ENCODE data around the gene ATXN1. TPM values are rescaled to one million over a fixed set of nuclear protein-coding genes. Genes with fewer than 3 reads are reported as not detected.
A peak's percentile ranks its signal among the peaks of the same experiment; 100 is the strongest.

The ATXN1 gene
- total RNA-seq, 2 donors from 2014 or later: 41.0 to 115 TPM

DNA sequence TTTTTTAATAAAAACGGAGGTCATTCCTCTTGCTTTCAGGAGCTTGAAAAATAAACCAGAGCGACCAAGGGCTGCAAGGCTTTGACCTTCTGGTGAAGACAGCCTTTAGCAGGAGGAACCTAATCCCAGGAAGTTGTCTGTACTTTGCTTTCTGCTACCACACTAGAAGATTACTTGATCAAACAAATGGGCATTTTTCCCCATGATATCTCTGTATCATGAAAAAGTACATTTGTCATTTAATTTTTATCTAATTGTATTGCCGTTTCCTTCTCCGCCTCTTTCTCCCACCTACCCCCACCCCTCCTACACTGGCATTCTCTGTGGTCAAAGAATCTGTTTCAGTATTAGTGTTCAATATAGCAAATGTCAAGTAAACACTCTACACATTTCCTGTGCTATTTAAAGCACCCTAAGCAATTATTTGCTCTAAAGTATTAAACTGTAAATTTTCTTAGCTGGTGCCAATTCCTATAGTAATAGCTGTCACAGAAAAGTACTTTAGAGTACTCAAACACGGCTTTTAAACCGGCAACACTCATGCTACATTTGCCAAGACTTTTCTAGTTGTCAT is 29.7 kb downstream of the ATXN1 start:
- Mint-ChIP-seq H3K9me3 (no peaks in the 10 kb centered on the region), H3K36me3 (ENCODE audit: low read depth) (peaks cover 60% of the 10 kb centered on the region), H3K27me3 (no peaks in the 10 kb centered on the region), H3K4me3 (peak overlapping the region; percentile 68), H3K4me1 (peaks cover 52% of the 10 kb centered on the region), H3K27ac (peak overlapping the region; percentile 79)
- ATAC-seq (replicated peaks): peak; percentile 54

DNA sequence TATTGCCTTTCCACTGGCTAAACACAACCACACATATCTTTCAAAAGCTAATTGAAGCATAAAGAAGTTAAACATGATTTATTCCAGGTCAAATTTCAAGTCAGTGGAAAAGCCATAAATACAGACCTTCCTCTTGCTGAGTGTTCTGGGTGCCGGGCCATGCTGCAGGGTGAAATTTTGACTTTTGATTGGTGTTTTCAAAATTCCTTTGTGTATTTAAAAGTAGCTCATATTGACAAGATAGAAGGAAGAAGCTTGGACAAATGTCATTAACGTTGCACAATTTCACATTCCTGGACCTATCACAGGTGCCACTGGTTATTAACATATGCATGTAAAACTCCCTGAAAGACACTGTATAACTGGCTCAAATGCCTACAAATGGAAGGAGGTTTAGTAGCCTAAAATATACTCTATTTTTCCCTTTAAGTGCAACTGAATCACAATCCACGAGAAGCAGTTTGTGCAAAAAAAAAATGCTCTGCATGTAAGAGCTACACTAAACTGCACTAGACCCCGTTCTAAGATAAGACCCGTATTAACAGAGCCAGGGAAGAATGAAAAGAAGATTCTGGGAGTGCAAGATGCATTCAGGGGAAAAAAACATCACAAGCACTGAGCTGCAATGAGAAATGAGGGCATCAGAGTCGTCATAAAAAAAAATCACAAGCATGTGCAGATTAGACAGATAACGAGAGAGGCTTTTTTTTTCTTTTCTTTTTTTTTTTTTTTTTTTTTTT is 30.4 kb downstream of the ATXN1 start:
- Mint-ChIP-seq H3K4me1 (peaks cover 54% of the 10 kb centered on the region), H3K9me3 (no peaks in the 10 kb centered on the region), H3K27me3 (no peaks in the 10 kb centered on the region), H3K4me3 (peak overlapping the region; percentile 68), H3K36me3 (ENCODE audit: low read depth) (peaks cover 59% of the 10 kb centered on the region), H3K27ac (peak overlapping the region; percentile 79)
- no peak for ATAC-seq (replicated peaks)

DNA sequence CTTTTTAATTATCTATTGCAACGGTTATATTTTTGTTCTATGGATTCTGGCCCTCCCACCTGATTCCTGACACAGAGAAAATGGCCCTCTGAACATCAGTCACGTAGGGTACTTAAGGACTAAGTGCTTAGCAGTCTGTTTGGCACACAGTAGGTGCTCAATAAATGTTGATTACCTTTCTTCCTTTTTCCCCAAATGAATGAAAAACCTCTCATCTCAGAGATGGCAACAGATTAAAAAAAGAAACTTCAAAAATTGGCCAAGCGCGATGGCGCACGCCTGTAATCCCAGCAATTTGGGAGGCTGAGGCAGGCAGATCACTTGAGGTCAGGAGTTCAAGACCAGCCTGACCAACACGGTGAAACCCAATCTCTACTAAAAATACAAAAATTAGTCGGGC is 31.5 kb downstream of the ATXN1 start:
- Mint-ChIP-seq H3K36me3 (ENCODE audit: low read depth) (peaks cover 57% of the 10 kb centered on the region), H3K4me1 (peaks cover 62% of the 10 kb centered on the region), H3K27me3 (no peaks in the 10 kb centered on the region), H3K9me3 (no peaks in the 10 kb centered on the region), H3K27ac (peak overlapping the region; percentile 81), H3K4me3 (peak overlapping the region; percentile 56)
- ATAC-seq (replicated peaks): no peak

DNA sequence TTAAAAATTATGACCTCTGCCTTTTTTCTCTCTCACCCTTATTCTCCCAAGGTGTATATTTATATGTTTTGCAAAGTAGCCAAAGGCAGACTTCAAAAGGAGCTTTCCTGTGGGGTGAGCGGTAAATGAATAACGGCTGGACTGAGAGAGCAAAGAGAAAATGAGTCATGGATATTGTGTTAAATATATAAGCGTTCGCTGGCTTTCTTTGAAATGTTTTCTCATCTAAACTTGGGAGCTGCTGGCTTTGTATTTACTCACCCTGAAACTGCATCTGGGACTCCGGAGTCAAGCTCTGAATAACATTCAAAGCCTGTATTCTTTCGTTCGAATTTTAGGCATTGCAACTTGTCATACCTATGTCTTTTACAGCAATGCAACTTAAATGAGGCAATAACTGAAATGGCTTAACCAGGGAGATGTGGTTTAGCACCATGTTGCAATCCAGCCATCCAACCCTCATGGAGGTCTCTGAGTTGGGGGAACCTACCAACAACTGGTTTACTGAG is 32.0 kb downstream of the ATXN1 start:
- no peaks in the 10 kb centered on the region for H3K27me3 Mint-ChIP-seq
- ATAC-seq (replicated peaks): peak; percentile 83
- peaks cover 63% of the 10 kb centered on the region for H3K4me1 Mint-ChIP-seq
- peak overlapping the region; percentile 56 for H3K4me3 Mint-ChIP-seq
- peaks cover 52% of the 10 kb centered on the region for H3K36me3 Mint-ChIP-seq (ENCODE audit: low read depth)
- H3K27ac Mint-ChIP-seq: peak overlapping the region; percentile 81
- H3K9me3 Mint-ChIP-seq: no peaks in the 10 kb centered on the region

DNA sequence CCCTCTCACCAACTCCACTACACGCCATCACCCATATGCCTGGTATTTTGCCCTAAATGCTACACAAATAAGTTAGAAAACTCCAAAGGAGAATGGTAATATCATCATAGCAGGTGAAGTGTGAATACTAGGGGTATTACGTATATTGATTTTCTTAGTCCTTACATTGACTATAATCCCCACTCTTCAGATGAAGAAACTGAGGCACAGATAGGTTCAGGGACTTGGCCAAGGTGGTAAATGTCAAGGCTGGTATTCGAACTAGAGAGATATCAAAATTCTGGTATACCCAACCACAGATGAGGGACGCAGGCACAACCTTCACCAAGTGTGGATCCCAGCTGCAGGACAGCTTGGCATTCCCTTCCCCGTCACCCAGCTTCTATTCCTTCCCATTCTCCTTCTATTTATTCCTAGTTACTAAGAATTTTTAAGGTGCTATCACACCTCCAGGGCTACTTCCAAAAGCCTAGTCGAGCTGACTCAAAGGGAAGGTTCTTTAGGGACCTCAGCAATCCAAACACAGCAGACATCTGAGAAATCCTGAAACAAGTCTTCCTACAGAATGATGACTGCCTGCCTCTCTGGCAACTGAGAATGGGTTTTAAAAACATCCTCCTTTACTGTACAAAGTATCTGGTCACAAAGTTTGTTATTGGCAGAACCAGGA is 32.6 kb downstream of the ATXN1 start:
- Mint-ChIP-seq H3K27me3 (no peaks in the 10 kb centered on the region), H3K36me3 (ENCODE audit: low read depth) (peaks cover 46% of the 10 kb centered on the region), H3K27ac (peak overlapping the region; percentile 81), H3K4me1 (peaks cover 64% of the 10 kb centered on the region), H3K9me3 (no peaks in the 10 kb centered on the region), H3K4me3 (peak overlapping the region; percentile 56)
- peak; percentile 46 for ATAC-seq (replicated peaks)

DNA sequence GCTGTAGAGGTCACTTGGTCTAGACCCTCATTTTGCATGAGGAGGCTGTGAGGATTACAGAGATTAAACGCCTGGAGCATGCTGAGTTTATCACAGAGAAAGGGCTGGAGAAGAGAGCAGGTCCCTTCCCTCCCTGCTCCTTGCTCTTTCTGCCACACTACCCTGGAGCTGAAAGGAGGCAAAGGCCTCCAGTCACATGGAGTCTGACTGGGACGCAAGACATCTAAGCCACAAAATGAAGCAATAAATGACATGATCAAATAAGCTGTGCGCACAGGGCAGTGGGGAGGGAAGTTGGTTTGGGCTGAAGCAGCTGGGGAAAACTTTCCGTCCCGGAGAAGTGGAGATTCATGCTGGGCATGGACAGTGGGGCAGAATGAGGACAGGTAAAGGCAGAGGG is 33.3 kb downstream of the ATXN1 start:
- peaks cover 64% of the 10 kb centered on the region for H3K4me1 Mint-ChIP-seq
- H3K27me3 Mint-ChIP-seq: no peaks in the 10 kb centered on the region
- peaks cover 44% of the 10 kb centered on the region for H3K36me3 Mint-ChIP-seq (ENCODE audit: low read depth)
- no peak overlapping the region for H3K27ac Mint-ChIP-seq
- peak overlapping the region; percentile 56 for H3K4me3 Mint-ChIP-seq
- H3K9me3 Mint-ChIP-seq: no peaks in the 10 kb centered on the region
- ATAC-seq (replicated peaks): no peak

DNA sequence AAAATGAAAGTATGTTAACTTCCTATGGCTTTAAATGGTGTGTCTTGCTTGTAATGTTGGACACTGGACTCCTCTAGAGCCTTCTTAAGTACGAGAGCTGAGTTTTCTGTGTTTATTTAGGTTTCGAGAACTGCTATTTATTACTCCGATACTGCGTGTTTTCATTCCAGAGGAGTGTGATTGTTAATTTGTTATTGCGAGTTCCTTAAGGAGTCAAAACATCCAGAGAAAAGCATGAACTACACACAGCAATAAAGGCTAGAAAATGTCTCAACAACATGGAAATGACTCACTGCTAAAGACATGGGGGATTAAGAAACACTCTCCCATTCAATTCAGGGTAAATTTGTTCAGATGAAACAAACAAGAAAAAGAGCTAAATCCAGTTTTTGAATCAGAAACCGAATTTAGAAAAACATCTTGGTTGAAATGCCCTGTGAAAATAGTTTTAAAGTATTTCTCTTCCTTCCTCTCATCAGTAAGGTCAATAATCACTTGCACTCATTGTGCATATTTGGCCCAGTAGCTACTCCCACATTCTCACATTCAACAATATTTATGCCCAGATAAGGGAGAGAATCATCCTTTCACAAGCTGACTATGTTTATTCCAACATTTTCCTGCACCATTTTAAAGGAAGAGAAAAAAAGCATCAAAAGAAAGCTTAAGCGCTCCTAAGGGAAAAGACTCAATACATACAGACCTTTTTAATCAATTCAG is 36.0 kb downstream of the ATXN1 start:
- peaks cover 39% of the 10 kb centered on the region for H3K4me1 Mint-ChIP-seq
- ATAC-seq (replicated peaks): no peak
- no peak overlapping the region for H3K4me3 Mint-ChIP-seq
- no peak overlapping the region for H3K27ac Mint-ChIP-seq
- H3K9me3 Mint-ChIP-seq: no peaks in the 10 kb centered on the region
- H3K36me3 Mint-ChIP-seq (ENCODE audit: low read depth): peaks cover 34% of the 10 kb centered on the region
- no peaks in the 10 kb centered on the region for H3K27me3 Mint-ChIP-seq

DNA sequence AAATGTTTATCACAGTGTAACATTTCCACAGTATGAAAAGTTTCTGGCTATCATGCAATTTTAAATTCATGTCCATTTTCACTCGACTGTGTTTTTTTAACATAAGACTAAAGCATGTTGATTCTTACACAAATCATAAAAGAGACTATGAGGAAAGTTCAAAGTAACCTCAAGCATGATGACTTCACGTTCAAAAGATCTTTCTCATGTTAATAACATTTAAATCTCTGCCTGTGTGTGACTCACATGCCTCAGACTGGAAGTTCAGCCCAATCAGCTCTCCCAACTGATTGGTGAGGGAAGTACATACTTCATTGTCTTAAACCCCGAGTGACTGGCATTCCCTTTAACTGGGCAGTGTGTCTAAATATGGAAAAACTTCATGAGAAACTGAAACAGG is 37.4 kb downstream of the ATXN1 start:
- Mint-ChIP-seq H3K36me3 (ENCODE audit: low read depth) (peaks cover 34% of the 10 kb centered on the region), H3K4me3 (peak overlapping the region; percentile 35), H3K27ac (peak overlapping the region; percentile 15), H3K9me3 (no peaks in the 10 kb centered on the region), H3K27me3 (no peaks in the 10 kb centered on the region), H3K4me1 (peaks cover 36% of the 10 kb centered on the region)
- ATAC-seq (replicated peaks): peak; percentile 87

DNA sequence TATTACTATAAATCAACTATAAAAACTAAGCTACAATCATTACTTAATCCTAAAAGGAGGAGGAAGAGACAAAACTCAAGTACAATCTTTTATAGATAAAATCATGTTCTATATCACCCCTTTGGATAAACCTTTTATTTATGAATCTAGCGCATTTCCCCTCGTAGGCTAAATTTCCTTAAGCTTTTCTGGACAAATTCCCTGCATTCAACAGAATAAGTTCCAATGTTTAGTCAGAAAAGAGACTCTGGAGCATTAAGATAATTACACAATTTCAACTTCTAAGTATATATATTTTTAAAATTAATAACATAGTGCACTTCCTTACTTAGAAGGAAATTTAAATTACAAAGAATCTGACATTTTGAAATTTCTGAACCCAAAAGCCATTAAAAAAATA is 37.9 kb downstream of the ATXN1 start:
- no peak overlapping the region for H3K27ac Mint-ChIP-seq
- peaks cover 37% of the 10 kb centered on the region for H3K36me3 Mint-ChIP-seq (ENCODE audit: low read depth)
- H3K9me3 Mint-ChIP-seq: no peaks in the 10 kb centered on the region
- peaks cover 35% of the 10 kb centered on the region for H3K4me1 Mint-ChIP-seq
- ATAC-seq (replicated peaks): no peak
- H3K27me3 Mint-ChIP-seq: no peaks in the 10 kb centered on the region
- no peak overlapping the region for H3K4me3 Mint-ChIP-seq

DNA sequence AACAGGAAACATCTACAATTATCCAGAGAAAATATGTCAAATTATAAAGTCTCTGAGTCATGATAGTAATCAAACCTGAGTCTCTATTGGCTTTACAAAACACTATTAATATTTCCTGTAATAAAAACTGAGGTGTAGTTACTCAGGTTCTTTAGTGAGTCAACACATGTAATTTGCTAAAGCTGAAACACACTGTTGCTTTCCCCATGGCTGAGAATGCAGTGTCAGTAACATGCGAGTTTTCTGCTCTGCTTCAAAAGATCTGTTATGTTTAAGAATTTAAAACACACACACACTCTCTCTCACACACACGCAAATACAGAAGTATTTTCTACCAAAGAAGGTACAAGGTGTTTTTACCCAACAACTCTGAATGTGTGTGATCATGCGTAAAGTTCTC is 38.6 kb downstream of the ATXN1 start:
- ATAC-seq (replicated peaks): no peak
- H3K4me1 Mint-ChIP-seq: peaks cover 28% of the 10 kb centered on the region
- no peaks in the 10 kb centered on the region for H3K27me3 Mint-ChIP-seq
- H3K36me3 Mint-ChIP-seq (ENCODE audit: low read depth): peaks cover 31% of the 10 kb centered on the region
- H3K4me3 Mint-ChIP-seq: no peak overlapping the region
- H3K27ac Mint-ChIP-seq: no peak overlapping the region
- no peaks in the 10 kb centered on the region for H3K9me3 Mint-ChIP-seq

DNA sequence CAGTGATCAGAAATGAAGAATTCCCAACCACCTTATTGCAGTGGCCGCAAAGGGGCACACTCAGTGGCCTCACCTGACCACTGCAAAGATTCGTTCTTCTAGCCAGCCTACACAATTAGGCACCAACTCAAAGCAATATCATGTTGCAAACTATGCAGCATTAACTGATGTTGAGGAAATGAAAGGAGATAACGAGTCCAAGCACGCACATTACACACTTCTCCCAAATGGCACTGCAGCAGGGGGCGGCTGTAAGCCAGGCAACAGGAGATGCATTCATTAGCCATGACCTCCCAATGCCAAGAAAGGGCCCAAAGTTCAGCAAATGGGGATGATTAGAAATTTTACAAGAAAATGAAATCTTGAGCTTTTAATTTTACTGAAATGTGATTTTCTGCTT is 39.3 kb downstream of the ATXN1 start:
- H3K36me3 Mint-ChIP-seq (ENCODE audit: low read depth): peaks cover 31% of the 10 kb centered on the region
- peaks cover 28% of the 10 kb centered on the region for H3K4me1 Mint-ChIP-seq
- no peak overlapping the region for H3K27ac Mint-ChIP-seq

DNA sequence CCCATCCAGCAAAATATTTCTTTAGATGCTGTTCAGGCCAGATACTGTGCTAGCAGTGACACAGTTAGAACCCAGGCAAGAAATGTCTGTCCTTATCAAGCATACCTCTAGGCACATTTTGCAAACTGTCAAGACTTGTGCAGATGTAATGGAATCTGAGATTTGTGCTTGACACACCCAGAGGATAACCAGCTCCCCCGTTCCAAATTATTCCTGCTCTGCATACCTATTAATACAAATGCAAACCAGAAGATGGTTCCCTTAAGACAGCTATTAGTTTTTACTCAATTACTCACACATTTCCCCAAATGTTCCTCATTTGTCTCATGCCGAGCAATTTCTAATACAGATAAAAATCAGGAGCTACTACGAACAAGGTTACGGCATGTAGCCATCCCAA is 40.4 kb downstream of the ATXN1 start:
- H3K4me3 Mint-ChIP-seq: no peak overlapping the region
- H3K9me3 Mint-ChIP-seq: no peaks in the 10 kb centered on the region
- H3K4me1 Mint-ChIP-seq: peaks cover 35% of the 10 kb centered on the region
- H3K27ac Mint-ChIP-seq: no peak overlapping the region
- no peaks in the 10 kb centered on the region for H3K27me3 Mint-ChIP-seq
- peaks cover 25% of the 10 kb centered on the region for H3K36me3 Mint-ChIP-seq (ENCODE audit: low read depth)
- no peak for ATAC-seq (replicated peaks)

More for the DNA sequence above, 39.3 kb downstream of the ATXN1 start:
- no peaks in the 10 kb centered on the region for H3K9me3 Mint-ChIP-seq
- no peak for ATAC-seq (replicated peaks)
- no peak overlapping the region for H3K4me3 Mint-ChIP-seq
- H3K27me3 Mint-ChIP-seq: no peaks in the 10 kb centered on the region

DNA sequence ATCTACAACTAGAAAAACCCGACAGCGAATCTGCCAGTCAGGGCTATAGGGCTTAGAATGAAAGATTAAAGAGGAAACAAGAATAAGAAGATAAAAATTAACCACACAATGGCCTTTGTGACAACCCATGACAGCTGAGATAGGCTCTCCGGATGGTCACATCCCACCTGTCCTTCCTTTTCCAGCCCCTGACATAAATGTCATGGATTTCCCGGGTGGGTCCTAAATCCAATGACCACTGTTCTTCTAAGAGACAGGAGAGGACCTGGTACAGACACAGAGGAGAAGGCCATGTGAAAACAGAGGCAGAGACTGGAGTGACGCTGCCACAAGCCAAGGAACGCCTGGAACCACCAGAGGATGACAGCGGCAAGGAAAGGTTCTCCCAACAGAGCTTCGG is 41.8 kb downstream of the ATXN1 start:
- ATAC-seq (replicated peaks): no peak
- Mint-ChIP-seq H3K4me3 (no peak overlapping the region), H3K9me3 (no peaks in the 10 kb centered on the region), H3K27me3 (no peaks in the 10 kb centered on the region), H3K4me1 (peaks cover 37% of the 10 kb centered on the region), H3K27ac (peak overlapping the region; percentile 20), H3K36me3 (ENCODE audit: low read depth) (peaks cover 19% of the 10 kb centered on the region)

DNA sequence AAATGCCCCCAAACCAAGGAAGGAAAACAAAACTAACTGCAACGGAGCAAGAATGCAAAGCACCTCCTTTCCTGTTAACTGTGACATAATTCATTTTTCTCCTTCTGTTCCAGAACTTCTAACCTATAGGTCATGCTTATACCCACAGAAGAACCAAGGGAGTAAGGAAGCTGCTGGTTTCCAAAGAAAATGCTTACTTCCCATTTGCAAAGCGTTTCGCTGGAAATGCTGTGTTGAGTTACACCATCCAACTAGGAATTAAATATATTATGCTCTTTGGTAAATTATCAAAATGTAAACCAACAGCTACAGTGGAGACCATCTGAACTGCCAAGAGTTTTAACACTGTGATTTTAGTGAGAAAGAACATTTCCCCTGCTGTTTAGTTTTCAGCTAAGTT is 42.9 kb downstream of the ATXN1 start:
- Mint-ChIP-seq H3K27me3 (no peaks in the 10 kb centered on the region), H3K4me1 (peaks cover 36% of the 10 kb centered on the region), H3K36me3 (ENCODE audit: low read depth) (peaks cover 27% of the 10 kb centered on the region), H3K4me3 (no peak overlapping the region), H3K27ac (no peak overlapping the region), H3K9me3 (no peaks in the 10 kb centered on the region)
- no peak for ATAC-seq (replicated peaks)
